ENCODE results near the gene CCR2. TPM values are rescaled to one million over a fixed set of nuclear protein-coding genes. Genes with fewer than 3 reads are reported as not detected.
A peak's percentile ranks its signal among the peaks of the same experiment; 100 is the strongest.

CCR2 gene
- 1 to 10 TPM in 3 of 4 donors, under 1 TPM in 1; 0.46 to 6.0 (median 2.3) TPM for total RNA-seq

DNA sequence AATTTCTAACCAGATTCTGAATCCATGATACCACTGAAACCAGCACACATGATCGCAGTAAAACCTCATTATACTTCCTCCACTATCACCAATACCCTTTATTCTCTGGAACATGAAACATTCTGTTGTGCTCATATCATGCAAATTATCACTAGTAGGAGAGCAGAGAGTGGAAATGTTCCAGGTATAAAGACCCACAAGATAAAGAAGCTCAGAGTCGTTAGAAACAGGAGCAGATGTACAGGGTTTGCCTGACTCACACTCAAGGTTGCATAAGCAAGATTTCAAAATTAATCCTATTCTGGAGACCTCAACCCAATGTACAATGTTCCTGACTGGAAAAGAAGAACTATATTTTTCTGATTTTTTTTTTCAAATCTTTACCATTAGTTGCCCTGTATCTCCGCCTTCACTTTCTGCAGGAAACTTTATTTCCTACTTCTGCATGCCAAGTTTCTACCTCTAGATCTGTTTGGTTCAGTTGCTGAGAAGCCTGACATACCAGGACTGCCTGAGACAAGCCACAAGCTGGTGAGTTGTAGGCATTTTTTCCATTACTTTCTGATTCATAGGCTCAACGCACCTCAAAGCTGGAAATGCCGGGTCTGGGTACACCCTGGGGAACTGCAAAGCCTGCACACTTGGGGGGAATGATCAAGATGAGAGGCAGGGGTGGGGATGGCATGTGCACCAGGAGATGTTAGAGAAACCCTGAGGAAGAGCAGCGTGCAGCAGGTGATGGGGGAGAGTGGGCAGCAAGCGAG, at the start of gene CCR2:
Gene CCR2, plus strand, starts transcription at position 465 of the 764 bp plus-strand sequence. CDS start 3,417 bp downstream, outside the sequence.
- Histone ChIP-seq H3K9me3 (no peaks in the 10 kb centered on the region), H3K36me3 (no peaks in the 10 kb centered on the region), H3K4me1 (no peaks in the 10 kb centered on the region), H3K4me3 (peak within 1 kb of the TSS in 1 of 4 donors; percentile 14), H3K27ac (replicated peaks in 1 of 4) (no peak within 1 kb of the TSS), H3K27me3 (peaks cover 0 to 37% (median 0%) of the 10 kb centered on the region in 4 donors)
- TF ChIP-seq CTCF (IDR thresholded peaks at IDR 0.05): no peak
- TF ChIP-seq POLR2AphosphoS5 (IDR thresholded peaks at IDR 0.05): no peak
- no peak for TF ChIP-seq EP300 (IDR thresholded peaks at IDR 0.05)
- TF ChIP-seq POLR2A (IDR thresholded peaks at IDR 0.05; ENCODE audit: low read depth): no peak
- intact Hi-C loops (cut with DNase I): no loop called here
- DNase-seq (ENCODE audit: extremely low spot score): peak; percentile 37
- WGBS: 84% methylated on average over 7 of the region's 7 CpGs

DNA sequence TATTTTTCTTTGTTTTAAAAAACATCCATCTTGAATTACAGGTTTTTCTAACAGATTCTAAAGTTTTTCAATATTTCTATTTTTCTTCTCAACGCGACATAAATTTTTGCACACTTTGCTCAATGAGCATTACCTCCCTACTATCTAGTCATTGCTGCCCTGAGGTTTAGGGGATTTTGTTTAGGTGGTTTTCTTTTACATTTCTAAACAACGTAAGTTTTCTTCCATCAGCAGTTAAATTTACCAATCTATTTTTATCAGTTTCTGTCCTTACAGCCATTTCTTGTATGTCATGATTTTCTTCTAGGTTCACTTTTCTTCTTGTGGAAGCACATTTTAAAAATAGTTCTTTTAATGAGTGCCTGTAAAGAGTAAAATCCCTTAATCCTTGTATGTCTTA, 49.2 kb upstream of the CCR2 start:
- H3K27me3 ChIP-seq: no peaks in the 10 kb centered on the region
- H3K36me3 ChIP-seq: no peaks in the 10 kb centered on the region
- peaks cover 0 to 5% (median 0%) of the 10 kb centered on the region in 4 donors for H3K4me1 ChIP-seq
- intact Hi-C loops (cut with DNase I): no loop called here
- WGBS: 82% methylated on average over 3 of the region's 3 CpGs
- H3K9me3 ChIP-seq: no peaks in the 10 kb centered on the region
- H3K4me3 ChIP-seq: no peak overlapping the region
- no peak for DNase-seq (ENCODE audit: extremely low spot score)
- no peak overlapping the region for H3K27ac ChIP-seq (replicated peaks in 1 of 4)
- TF ChIP-seq CTCF (IDR thresholded peaks at IDR 0.05): no peak
- no peak for TF ChIP-seq POLR2AphosphoS5 (IDR thresholded peaks at IDR 0.05)
- TF ChIP-seq EP300 (IDR thresholded peaks at IDR 0.05): no peak
- no peak for TF ChIP-seq POLR2A (IDR thresholded peaks at IDR 0.05; ENCODE audit: low read depth)

DNA sequence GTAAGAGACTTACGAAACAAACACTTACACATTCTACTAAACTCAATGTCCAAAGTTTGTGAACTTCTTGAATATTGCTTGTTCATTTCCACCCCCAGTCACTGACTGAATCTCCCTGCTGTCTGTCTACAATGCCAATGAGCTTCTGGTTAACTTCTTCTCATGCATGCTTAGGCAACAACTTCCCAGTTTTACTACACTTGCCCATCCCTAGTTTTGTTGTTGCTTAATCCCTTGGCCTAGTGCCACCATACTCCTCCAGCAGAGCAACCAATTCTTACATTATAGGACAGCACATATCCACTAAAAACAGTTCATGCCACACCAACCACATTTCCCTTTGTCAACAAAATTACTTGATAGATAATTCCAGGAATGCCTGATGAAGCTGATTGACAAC, 40.9 kb upstream of the CCR2 start:
- TF ChIP-seq POLR2AphosphoS5 (IDR thresholded peaks at IDR 0.05) (peak in 1 of 2 donors; percentile 32), EP300 (IDR thresholded peaks at IDR 0.05) (no peak), CTCF (IDR thresholded peaks at IDR 0.05) (no peak), POLR2A (IDR thresholded peaks at IDR 0.05; ENCODE audit: low read depth) (no peak)
- DNase-seq (ENCODE audit: extremely low spot score): no peak
- intact Hi-C loops (cut with DNase I): no loop called here
- no peaks in the 10 kb centered on the region for H3K27me3 ChIP-seq
- H3K4me1 ChIP-seq: no peaks in the 10 kb centered on the region
- no peak overlapping the region for H3K4me3 ChIP-seq
- H3K36me3 ChIP-seq: no peaks in the 10 kb centered on the region
- no peaks in the 10 kb centered on the region for H3K9me3 ChIP-seq
- no peak overlapping the region for H3K27ac ChIP-seq (replicated peaks in 1 of 4)
- 69% methylated on average over 1 of the region's 1 CpG for WGBS

DNA sequence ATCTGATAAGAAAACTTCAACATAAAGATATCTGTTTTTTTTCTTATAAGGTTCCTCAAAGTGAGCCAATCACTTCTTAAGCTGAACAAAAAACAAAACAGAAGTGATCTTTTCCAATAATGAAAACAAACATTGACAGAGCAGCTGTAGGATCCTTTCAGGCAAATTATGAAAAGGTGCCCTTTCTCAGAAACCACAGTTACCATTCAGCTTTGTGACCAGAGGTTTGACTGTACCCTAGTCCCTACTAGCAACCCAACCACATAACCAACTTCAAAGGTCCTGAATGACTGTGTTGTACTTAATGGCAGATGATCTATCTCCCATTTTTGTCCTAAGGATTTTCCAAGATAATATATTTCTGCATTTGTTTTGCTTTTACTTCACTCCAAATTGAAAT, 39.4 kb upstream of the CCR2 start:
- Histone ChIP-seq H3K27me3 (no peaks in the 10 kb centered on the region), H3K36me3 (no peaks in the 10 kb centered on the region), H3K27ac (replicated peaks in 1 of 4) (no peak overlapping the region), H3K4me1 (no peaks in the 10 kb centered on the region), H3K4me3 (no peak overlapping the region), H3K9me3 (no peaks in the 10 kb centered on the region)
- no peak for DNase-seq (ENCODE audit: extremely low spot score)
- intact Hi-C loops (cut with DNase I): no loop called here
- no peak for TF ChIP-seq EP300 (IDR thresholded peaks at IDR 0.05)

DNA sequence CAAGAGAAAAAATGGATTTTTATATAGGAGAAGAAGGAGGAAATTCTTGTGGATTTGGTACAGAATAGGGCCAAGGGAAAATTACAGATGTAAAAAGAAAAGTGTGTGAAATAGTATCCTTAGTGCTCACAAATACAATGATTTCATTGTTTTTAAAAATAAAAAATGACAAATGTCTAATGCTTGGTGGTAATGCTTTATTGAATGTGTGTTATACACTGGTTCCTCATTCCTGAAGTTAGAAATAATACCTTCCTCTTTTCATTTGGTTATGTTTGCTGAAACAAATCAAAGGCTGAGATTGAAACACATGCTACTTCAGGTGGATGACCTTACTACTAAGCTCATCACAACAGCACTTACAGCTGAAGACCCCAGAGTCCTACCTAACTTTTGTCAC, 37.7 kb upstream of the CCR2 start:
- no peak for DNase-seq (ENCODE audit: extremely low spot score)
- Histone ChIP-seq H3K9me3 (no peaks in the 10 kb centered on the region), H3K4me1 (no peaks in the 10 kb centered on the region), H3K27ac (replicated peaks in 1 of 4) (no peak overlapping the region), H3K27me3 (no peaks in the 10 kb centered on the region), H3K36me3 (no peaks in the 10 kb centered on the region), H3K4me3 (no peak overlapping the region)
- no peak for TF ChIP-seq EP300 (IDR thresholded peaks at IDR 0.05)
- TF ChIP-seq POLR2AphosphoS5 (IDR thresholded peaks at IDR 0.05): no peak
- TF ChIP-seq CTCF (IDR thresholded peaks at IDR 0.05): no peak
- TF ChIP-seq POLR2A (IDR thresholded peaks at IDR 0.05; ENCODE audit: low read depth): no peak
- intact Hi-C loops (cut with DNase I): no loop called here
